KMS-11 (cell line): Measurements from ENCODE around the gene FEM1B.
A peak's percentile ranks its signal among the peaks of the same experiment; 100 is the strongest.

ENCODE experiments used
- H2AFZ ChIP-seq: fragments of 200-600 bp; sonication (generic); 2 replicates; pipeline ENCODE4 v1.6.1; 2016; ENCODE audit warnings: antibody characterized with exemption, mixed run types, low read depth
- H3K27ac ChIP-seq: fragments of 200-600 bp; sonication (generic); 2 replicates; pipeline ENCODE4 v1.6.1; 2016; ENCODE audit warnings: mild to moderate bottlenecking, mixed run types
- H3K27me3 ChIP-seq: fragments of 200-600 bp; sonication (generic); 2 replicates; pipeline ENCODE4 v1.6.1; 2017; ENCODE audit warnings: mild to moderate bottlenecking, low read depth, mixed run types, moderate library complexity; ENCODE audit not compliant: insufficient read depth
- H3K36me3 ChIP-seq: fragments of 200-600 bp; sonication (generic); 2 replicates; pipeline ENCODE4 v1.6.1; 2017; ENCODE audit warnings: mild to moderate bottlenecking, mixed run types; ENCODE audit not compliant: insufficient read depth
- H3K4me1 ChIP-seq: fragments of 200-600 bp; sonication (generic); 2 replicates; pipeline ENCODE4 v1.6.1; 2016; ENCODE audit warnings: mild to moderate bottlenecking, low read depth, mixed run types; ENCODE audit not compliant: poor library complexity, severe bottlenecking
- H3K4me2 ChIP-seq: fragments of 200-600 bp; sonication (generic); 2 replicates; pipeline ENCODE4 v1.7.0; 2016; ENCODE audit warnings: mild to moderate bottlenecking, mixed run types
- H3K4me3 ChIP-seq: fragments of 200-600 bp; sonication (generic); IDR thresholded peaks from 2 replicates; pipeline ENCODE4 v1.6.1; 2017; ENCODE audit warnings: low read depth, low read length, mixed read lengths; ENCODE audit not compliant: insufficient read depth
- H3K79me2 ChIP-seq: fragments of 200-600 bp; sonication (generic); 2 replicates; pipeline ENCODE4 v1.6.1; 2016; ENCODE audit warnings: low read depth, mixed run types; ENCODE audit not compliant: insufficient read depth
- H3K9ac ChIP-seq: fragments of 200-600 bp; sonication (generic); 2 replicates; pipeline ENCODE4 v1.6.1; 2016; ENCODE audit warnings: mild to moderate bottlenecking, mixed run types
- H4K20me1 ChIP-seq: fragments of 200-600 bp; sonication (generic); 2 replicates; pipeline ENCODE4 v1.6.1; 2016; ENCODE audit warnings: mild to moderate bottlenecking, mixed run types; ENCODE audit not compliant: insufficient read depth
- CTCF ChIP-seq: fragments of 200-600 bp; sonication (generic); conservative IDR thresholded peaks from 2 replicates; pipeline ENCODE4 v1.6.1; 2017; ENCODE audit warnings: low read depth, mild to moderate bottlenecking, antibody characterized with exemption, low read length, moderate library complexity, mixed read lengths

The FEM1B gene

GRCh38 chr15:68278595-68279405 lies 1.3 kb downstream of the FEM1B start:
- Histone ChIP-seq H3K27me3 (no peaks in the 10 kb centered on the region), H3K79me2 (peaks cover 59% of the 10 kb centered on the region), H3K4me3 (peak overlapping the region; percentile 38), H3K9ac (peak overlapping the region; percentile 72), H3K36me3 (no peaks in the 10 kb centered on the region), H3K4me1 (peaks cover 49% of the 10 kb centered on the region), H2AFZ (peak overlapping the region; percentile 98; the same call in 1 of the 2 replicates), H4K20me1 (peaks cover 21% of the 10 kb centered on the region), H3K27ac (peak overlapping the region; percentile 90), H3K4me2 (peak overlapping the region; percentile 92)
- TF ChIP-seq CTCF, result no peak

GRCh38 chr15:68279779-68280753 lies 2.5 kb downstream of the FEM1B start:
- H2AFZ ChIP-seq, result no peak overlapping the region
- H3K27ac ChIP-seq, result peak overlapping the region; percentile 90; the same call in 1 of the 2 replicates
- 0 out of 2 replicates have a peak, but pooled peaks cover 3% of the 10 kb centered on the region for H3K36me3 ChIP-seq
- no peak overlapping the region for H3K4me3 ChIP-seq
- H4K20me1 ChIP-seq, result peaks cover 25% of the 10 kb centered on the region
- peaks cover 60% of the 10 kb centered on the region for H3K4me1 ChIP-seq
- H3K4me2 ChIP-seq, result peak overlapping the region; percentile 92
- no peak for TF ChIP-seq CTCF
- no peaks in the 10 kb centered on the region for H3K27me3 ChIP-seq
- peak overlapping the region; percentile 72; the same call in 1 of the 2 replicates for H3K9ac ChIP-seq
- peaks cover 72% of the 10 kb centered on the region for H3K79me2 ChIP-seq

GRCh38 chr15:68281008-68281407 lies 3.5 kb downstream of the FEM1B start:
- no peak overlapping the region for H3K4me3 ChIP-seq
- peaks cover 81% of the 10 kb centered on the region for H3K79me2 ChIP-seq
- H4K20me1 ChIP-seq, result peaks cover 27% of the 10 kb centered on the region
- H3K27ac ChIP-seq, result peak overlapping the region; percentile 27; the same call in 1 of the 2 replicates
- H3K4me1 ChIP-seq, result peaks cover 70% of the 10 kb centered on the region
- 0 out of 2 replicates have a peak, but pooled peaks cover 3% of the 10 kb centered on the region for H3K36me3 ChIP-seq
- no peak for TF ChIP-seq CTCF
- no peaks in the 10 kb centered on the region for H3K27me3 ChIP-seq
- H2AFZ ChIP-seq, result no peak overlapping the region
- H3K4me2 ChIP-seq, result peak overlapping the region; percentile 92
- peak overlapping the region; percentile 12; the same call in 1 of the 2 replicates for H3K9ac ChIP-seq

GRCh38 chr15:68283401-68283800 lies 5.9 kb downstream of the FEM1B start:
- Histone ChIP-seq H3K79me2 (peaks cover 100% of the 10 kb centered on the region), H3K4me3 (no peak overlapping the region), H3K36me3 (0 out of 2 replicates have a peak, but pooled peaks cover 7% of the 10 kb centered on the region), H3K27ac (no peak overlapping the region), H3K4me1 (peaks cover 75% of the 10 kb centered on the region), H3K27me3 (no peaks in the 10 kb centered on the region), H3K4me2 (peak overlapping the region; percentile 92; the same call in 1 of the 2 replicates), H3K9ac (no peak overlapping the region), H2AFZ (no peak overlapping the region), H4K20me1 (peaks cover 36% of the 10 kb centered on the region)
- no peak for TF ChIP-seq CTCF
